GM18909 (cell line): Measurements from ENCODE around the gene SNRNP48.

Experiments used
- ATAC-seq: cut with Tn5 transposase; IDR thresholded peaks from one replicate; pipeline ENCODE4 v1.9.1; 2021; ENCODE audit warnings: mild to moderate bottlenecking; ENCODE audit not compliant: unreplicated experiment, poor library complexity

SNRNP48 gene

GRCh38 chr6:7590918-7591302 lies 912 bp downstream of the SNRNP48 start:
- ATAC-seq: no peak

- no peak for ATAC-seq
Observed at GRCh38 chr6:7591770-7592169, 1.8 kb downstream of the SNRNP48 start.

- ATAC-seq: no peak
Observed at GRCh38 chr6:7593229-7593628, 3.2 kb downstream of the SNRNP48 start.

- no peak for ATAC-seq
Observed at GRCh38 chr6:7594579-7595125, 4.7 kb downstream of the SNRNP48 start.

GRCh38 chr6:7604003-7604402 lies 14.0 kb downstream of the SNRNP48 start:
- no peak for ATAC-seq

GRCh38 chr6:7604506-7604905 lies 14.5 kb downstream of the SNRNP48 start:
- ATAC-seq: no peak

GRCh38 chr6:7615611-7616383 lies 25.8 kb downstream of the SNRNP48 start:
- no peak for ATAC-seq

- ATAC-seq: peak; percentile 67
Observed at GRCh38 chr6:7617801-7618764, 28.1 kb downstream of the SNRNP48 start.

GRCh38 chr6:7621761-7622160 lies 31.8 kb downstream of the SNRNP48 start:
- no peak for ATAC-seq

GRCh38 chr6:7624796-7625710 lies 35.1 kb downstream of the SNRNP48 start:
- no peak for ATAC-seq

- no peak for ATAC-seq
Observed at GRCh38 chr6:7628479-7628878, 38.5 kb downstream of the SNRNP48 start.

- no peak for ATAC-seq
Observed at GRCh38 chr6:7628909-7629308, 38.9 kb downstream of the SNRNP48 start.

GRCh38 chr6:7629321-7629720 lies 39.3 kb downstream of the SNRNP48 start:
- ATAC-seq: no peak

- ATAC-seq: no peak
Observed at GRCh38 chr6:7630792-7631191, 40.8 kb downstream of the SNRNP48 start.

- no peak for ATAC-seq
Observed at GRCh38 chr6:7631466-7631865, 41.5 kb downstream of the SNRNP48 start.

GRCh38 chr6:7632501-7633290 lies 42.7 kb downstream of the SNRNP48 start:
- ATAC-seq: no peak

- no peak for ATAC-seq
Observed at GRCh38 chr6:7633361-7633760, 43.4 kb downstream of the SNRNP48 start.

- ATAC-seq: no peak
Observed at GRCh38 chr6:7636151-7636550, 46.2 kb downstream of the SNRNP48 start.

- ATAC-seq: no peak
Observed at GRCh38 chr6:7637533-7637932, 47.5 kb downstream of the SNRNP48 start.
